Measurements from ENCODE around the gene GPR39. TPM values are rescaled to one million over a fixed set of nuclear protein-coding genes. Genes with fewer than 3 reads are reported as not detected.

The GPR39 gene
- total RNA-seq, 1 experiment from 2014 or later, result 0.50 TPM

DNA sequence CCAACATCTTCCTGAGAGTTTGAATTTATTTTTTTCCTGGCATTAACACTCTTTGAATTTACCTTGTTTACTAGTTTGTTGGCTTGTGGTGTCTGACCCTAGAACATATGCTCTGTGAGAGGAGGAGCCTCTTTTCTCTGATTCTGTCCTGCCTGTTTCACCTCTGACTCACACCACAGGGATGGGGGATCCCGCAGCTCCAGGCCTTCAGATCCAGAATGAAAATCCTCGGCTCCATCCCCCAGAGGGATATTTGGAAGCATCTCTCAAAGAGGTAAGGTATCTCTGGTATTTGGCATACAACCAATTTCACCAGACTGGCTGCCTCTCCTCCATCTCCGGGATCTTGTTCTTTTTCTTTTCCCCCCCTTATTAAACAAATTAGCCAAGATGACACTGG, 104.7 kb downstream of the GPR39 start:
- no peak for DNase-seq
- TF ChIP-seq, protein P1, sequence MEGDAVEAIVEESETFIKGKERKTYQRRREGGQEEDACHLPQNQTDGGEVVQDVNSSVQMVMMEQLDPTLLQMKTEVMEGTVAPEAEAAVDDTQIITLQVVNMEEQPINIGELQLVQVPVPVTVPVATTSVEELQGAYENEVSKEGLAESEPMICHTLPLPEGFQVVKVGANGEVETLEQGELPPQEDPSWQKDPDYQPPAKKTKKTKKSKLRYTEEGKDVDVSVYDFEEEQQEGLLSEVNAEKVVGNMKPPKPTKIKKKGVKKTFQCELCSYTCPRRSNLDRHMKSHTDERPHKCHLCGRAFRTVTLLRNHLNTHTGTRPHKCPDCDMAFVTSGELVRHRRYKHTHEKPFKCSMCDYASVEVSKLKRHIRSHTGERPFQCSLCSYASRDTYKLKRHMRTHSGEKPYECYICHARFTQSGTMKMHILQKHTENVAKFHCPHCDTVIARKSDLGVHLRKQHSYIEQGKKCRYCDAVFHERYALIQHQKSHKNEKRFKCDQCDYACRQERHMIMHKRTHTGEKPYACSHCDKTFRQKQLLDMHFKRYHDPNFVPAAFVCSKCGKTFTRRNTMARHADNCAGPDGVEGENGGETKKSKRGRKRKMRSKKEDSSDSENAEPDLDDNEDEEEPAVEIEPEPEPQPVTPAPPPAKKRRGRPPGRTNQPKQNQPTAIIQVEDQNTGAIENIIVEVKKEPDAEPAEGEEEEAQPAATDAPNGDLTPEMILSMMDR (conservative IDR thresholded peaks at IDR 0.05), result no peak
- no peak overlapping the region for H3K23ac ChIP-seq (ENCODE audit: insufficient read length, low read depth, low read length)
- no peak overlapping the region for H2BK12ac ChIP-seq (ENCODE audit: insufficient read length, low read depth, low read length)
- H3K27ac ChIP-seq (ENCODE audit: insufficient read length, low read depth, low read length), result no peak overlapping the region
- Mint-ChIP-seq H3K4me1 (peaks cover 0 to 13% of the 10 kb centered on the region in 2 experiments; a peak in 2 of 4 replicates), H3K27me3 (ENCODE audit: low read depth) (no peaks in the 10 kb centered on the region), H3K4me3 (no peak overlapping the region), H3K9me3 (no peaks in the 10 kb centered on the region), H3K27ac (no peak overlapping the region; a peak in 1 of 7 replicates), H3K36me3 (ENCODE audit: insufficient read depth in 1 of 3, low read depth in 3 of 3) (no peaks in the 10 kb centered on the region)
- H3K18ac ChIP-seq (ENCODE audit: insufficient read length, low read depth, low read length), result no peak overlapping the region
- H4K20me1 ChIP-seq (ENCODE audit: control insufficient read depth, insufficient read depth, insufficient read length), result no peaks in the 10 kb centered on the region
- no peaks in the 10 kb centered on the region for H3K27me3 ChIP-seq (ENCODE audit: insufficient read depth, low read length)
- no peaks in the 10 kb centered on the region for H3K9me3 ChIP-seq (ENCODE audit: control insufficient read depth, low read depth, low read length)
- no CpG with 5 or more reads among the region's 3 CpGs for WGBS (ENCODE audit: extremely low coverage, insufficient read length, low lambda C conversion rate)
- no peak overlapping the region for H2BK120ac ChIP-seq (ENCODE audit: low read depth, low read length, poor library complexity, severe bottlenecking)
- H3K14ac ChIP-seq (ENCODE audit: insufficient read depth, low read length), result no peak overlapping the region
- no peak overlapping the region for H3K4me2 ChIP-seq (ENCODE audit: insufficient read depth, insufficient read length, low read length)
- H3K79me2 ChIP-seq (ENCODE audit: insufficient read depth, low read length), result no peaks in the 10 kb centered on the region
- H3K79me1 ChIP-seq (ENCODE audit: insufficient read depth, low read depth, low read length, poor library complexity, severe bottlenecking), result no peaks in the 10 kb centered on the region
- no peak overlapping the region for H2BK5ac ChIP-seq (ENCODE audit: insufficient read length, low read length)
- H3K4ac ChIP-seq (ENCODE audit: low read depth, low read length), result no peak overlapping the region
- H3K9ac ChIP-seq (ENCODE audit: extremely low read depth, insufficient read length, low read length), result no peak overlapping the region
- H3K56ac ChIP-seq (ENCODE audit: insufficient read length, low read depth, low read length), result no peak overlapping the region
- no peak overlapping the region for H2BK20ac ChIP-seq (ENCODE audit: low read depth, low read length, poor library complexity, severe bottlenecking)
- H3K4me1 ChIP-seq (ENCODE audit: insufficient read depth, low read length), result no peaks in the 10 kb centered on the region
- no peak overlapping the region for H2AK5ac ChIP-seq (ENCODE audit: insufficient read length, low read length)
- H4K8ac ChIP-seq (replicated peaks; ENCODE audit: insufficient read length, low read depth, low read length), result no peak overlapping the region
- H4K5ac ChIP-seq (ENCODE audit: insufficient read length, low read depth, low read length), result no peak overlapping the region
- no peaks in the 10 kb centered on the region for H3K23me2 ChIP-seq (ENCODE audit: insufficient read length, low read depth, low read length, poor library complexity, severe bottlenecking)
- H2BK15ac ChIP-seq (ENCODE audit: low read depth, low read length), result no peak overlapping the region
- H4K91ac ChIP-seq (ENCODE audit: insufficient read length, low read depth, low read length), result no peak overlapping the region
- H2AFZ ChIP-seq (ENCODE audit: low read length), result no peak overlapping the region
- no peak overlapping the region for H3T11ph ChIP-seq (ENCODE audit: low read length)

Measured in H9 (cell line).